GM13977 (cell line): ENCODE results near the gene MYL3.
A peak's percentile ranks its signal among the peaks of the same experiment; 100 is the strongest.

Source experiments
- DNase-seq: peaks from one replicate; pipeline ENCODE4 v3.0.0; 2012; ENCODE audit warnings: low spot score
- in situ Hi-C: fragments of 300-500 bp; cut with MboI; formaldehyde crosslinking; loops from one replicate; pipeline ENCODE4 v1.12.0; 2022; ENCODE audit warnings: low sequenced_read_pairs, low pct_unique_long_range_greater_than_20kb, mixed read lengths, inconsistent platforms; ENCODE audit not compliant: unreplicated experiment
- TF ChIP-seq, protein P1 (sequence below): IDR thresholded peaks from 2 replicates; pipeline ENCODE4 v1.5.1; 2012; ENCODE audit warnings: mild to moderate bottlenecking, control low read depth; ENCODE audit not compliant: insufficient read depth; ENCODE audit errors: extremely low read depth, missing control alignments

MYL3 gene

DNA sequence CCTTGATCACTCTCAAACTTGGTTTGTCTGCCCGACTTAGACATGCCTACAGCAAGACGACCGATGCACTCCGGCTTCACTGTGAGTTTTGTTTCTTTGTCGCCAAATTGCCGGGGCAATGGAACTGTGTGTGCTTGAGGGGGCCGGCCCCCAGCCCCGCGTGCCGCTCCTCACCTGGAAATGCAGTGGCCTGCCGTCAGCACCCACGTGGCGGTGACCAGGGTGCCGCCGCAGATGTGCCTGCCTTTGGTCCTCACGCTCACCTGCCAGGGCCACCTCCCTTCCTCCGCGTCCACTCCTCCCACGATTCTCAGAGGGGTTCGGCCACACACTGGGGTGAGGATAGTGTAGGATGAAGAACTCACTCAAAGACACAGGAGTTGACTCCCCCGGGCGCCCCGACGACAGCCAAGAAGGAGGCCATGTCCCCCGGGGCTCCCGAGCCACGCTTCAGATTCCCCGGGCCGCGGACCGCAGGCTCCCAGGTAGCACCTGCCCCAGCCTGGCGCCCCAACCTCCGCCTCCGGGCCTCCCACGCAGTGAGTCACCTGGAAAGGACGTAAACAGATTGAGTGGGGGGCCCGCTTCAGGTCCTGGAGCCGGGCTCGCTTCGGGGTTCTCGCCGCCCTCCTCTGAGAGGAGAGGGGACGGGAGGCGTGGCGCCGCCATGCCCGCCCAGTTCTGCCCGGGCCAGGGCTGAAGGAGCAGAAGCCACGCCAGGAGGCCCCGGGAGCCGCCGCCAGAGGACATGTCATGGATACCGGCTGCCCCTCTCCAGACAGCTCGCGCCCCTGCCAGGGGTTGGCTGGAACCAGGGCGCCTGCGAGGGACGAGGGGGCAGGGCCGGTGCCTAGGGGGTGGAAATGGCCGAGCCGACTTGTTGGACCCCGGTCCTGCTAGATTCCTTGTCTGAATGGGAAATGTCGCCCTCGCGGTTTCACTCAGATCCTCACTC, 29.6 kb downstream of the MYL3 start:
- TF ChIP-seq, protein P1, sequence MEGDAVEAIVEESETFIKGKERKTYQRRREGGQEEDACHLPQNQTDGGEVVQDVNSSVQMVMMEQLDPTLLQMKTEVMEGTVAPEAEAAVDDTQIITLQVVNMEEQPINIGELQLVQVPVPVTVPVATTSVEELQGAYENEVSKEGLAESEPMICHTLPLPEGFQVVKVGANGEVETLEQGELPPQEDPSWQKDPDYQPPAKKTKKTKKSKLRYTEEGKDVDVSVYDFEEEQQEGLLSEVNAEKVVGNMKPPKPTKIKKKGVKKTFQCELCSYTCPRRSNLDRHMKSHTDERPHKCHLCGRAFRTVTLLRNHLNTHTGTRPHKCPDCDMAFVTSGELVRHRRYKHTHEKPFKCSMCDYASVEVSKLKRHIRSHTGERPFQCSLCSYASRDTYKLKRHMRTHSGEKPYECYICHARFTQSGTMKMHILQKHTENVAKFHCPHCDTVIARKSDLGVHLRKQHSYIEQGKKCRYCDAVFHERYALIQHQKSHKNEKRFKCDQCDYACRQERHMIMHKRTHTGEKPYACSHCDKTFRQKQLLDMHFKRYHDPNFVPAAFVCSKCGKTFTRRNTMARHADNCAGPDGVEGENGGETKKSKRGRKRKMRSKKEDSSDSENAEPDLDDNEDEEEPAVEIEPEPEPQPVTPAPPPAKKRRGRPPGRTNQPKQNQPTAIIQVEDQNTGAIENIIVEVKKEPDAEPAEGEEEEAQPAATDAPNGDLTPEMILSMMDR: no peak
- DNase-seq: no peak
- in situ Hi-C loops: no loop called here

DNA sequence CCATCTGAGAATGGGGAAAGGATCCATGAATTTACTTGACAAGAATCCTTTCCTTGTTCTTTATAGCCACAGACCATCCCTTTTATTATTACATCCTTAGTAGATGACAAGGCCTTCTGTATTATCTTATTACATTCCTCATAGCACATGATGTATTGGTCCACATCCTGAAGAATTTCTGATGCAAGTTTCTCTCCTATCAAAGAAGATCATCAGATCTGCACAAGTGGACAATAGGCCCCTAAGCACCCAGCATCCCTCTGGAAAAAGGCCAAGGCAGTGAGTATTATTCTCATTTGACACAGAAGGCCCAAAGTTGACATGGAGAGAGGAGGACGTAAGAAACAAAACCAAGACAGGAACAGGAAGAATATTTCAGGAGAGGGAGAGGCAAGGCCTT, 31.4 kb downstream of the MYL3 start:
- in situ Hi-C loops: no loop called here
- DNase-seq: no peak
- TF ChIP-seq, protein P1: no peak

DNA sequence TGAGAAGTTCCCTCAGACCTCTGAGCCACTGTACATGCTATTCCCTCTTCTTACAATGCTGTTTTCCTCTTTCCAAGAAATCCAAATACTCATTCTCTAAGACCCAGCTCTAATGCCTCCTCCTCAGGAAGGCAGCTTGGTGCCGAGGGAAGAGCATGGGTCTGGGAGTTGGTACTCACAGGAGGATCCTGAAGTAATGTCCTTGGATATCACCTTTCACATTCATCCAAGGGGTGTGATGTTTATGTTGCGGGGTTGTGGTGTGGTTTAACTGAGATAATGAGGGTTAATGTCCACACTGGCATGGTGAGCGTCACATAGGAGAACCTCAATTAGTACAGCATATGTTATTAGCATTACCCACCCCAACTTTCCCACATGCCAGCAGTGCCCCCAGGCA, 31.9 kb downstream of the MYL3 start:
- no peak for DNase-seq
- in situ Hi-C loops: no loop called here
- TF ChIP-seq, protein P1: no peak

DNA sequence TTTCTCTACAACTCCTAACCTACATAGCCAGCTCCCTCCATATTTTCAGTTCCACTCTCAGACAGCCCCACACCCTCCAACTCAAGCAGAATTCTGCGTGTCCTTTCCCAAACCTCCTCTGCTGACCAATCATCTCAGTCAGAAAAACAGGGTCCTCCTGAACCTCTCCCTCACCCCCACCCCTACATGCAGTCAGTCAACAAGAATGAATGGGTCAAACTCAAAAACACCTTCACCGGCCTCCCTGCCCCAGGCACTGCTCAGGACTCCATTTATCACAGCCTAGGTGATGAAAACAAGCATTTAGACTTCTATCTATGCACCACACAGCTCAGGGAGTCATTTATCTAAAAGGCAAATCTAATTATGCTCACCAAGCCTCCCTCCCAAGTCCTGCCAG, 32.4 kb downstream of the MYL3 start:
- TF ChIP-seq, protein P1: no peak
- no peak for DNase-seq
- in situ Hi-C loops: no loop called here

DNA sequence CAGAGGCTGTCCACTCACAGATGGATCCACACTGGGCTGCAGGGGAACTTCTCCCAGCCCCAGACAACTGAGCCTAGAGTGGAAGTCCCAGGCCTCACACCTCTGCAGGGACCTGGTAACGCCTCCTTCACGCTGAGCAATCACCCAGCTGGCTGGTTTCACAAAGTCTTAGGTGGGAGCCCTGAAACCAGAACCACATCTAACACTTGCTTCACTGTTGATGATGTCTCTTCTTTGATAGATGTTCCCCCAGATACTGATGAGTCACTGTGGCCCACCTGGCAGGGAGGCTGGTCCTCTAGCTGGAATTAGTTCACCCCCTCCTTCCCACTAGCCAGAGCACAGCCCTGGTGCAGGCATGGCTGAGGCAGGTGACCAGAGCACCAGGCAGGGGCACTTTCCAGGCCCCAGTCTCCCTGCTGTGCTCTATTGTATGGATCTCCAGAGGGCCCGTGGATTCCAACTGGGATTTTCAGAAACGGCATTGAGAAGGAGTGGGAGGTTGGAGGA, 33.5 kb downstream of the MYL3 start:
- TF ChIP-seq, protein P1: no peak
- in situ Hi-C loops: no loop called here
- DNase-seq: peak; percentile 85

DNA sequence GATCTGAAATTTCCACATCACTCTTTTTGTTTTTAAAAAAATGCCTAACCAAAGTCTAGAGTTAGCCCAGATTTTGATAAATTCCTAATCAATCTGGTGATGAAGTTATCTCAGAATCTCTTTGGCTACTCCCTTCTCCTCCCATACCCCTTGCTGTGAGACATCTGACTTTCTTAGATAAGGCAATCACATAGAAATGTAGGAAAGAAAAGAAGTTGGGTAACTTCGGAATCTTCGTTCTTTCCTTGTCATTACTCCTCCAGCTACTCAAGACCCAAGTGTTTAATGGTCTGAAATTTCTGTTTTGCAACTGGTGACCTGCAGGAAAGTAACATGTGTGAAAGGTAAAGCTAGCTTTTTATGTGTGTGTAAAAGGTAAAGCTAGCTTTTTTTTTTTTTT, 37.8 kb downstream of the MYL3 start:
- in situ Hi-C loops: no loop called here
- no peak for DNase-seq
- TF ChIP-seq, protein P1: no peak
